Measurements from ENCODE around the gene ELOVL1. TPM values are rescaled to one million over a fixed set of nuclear protein-coding genes. Genes with fewer than 3 reads are reported as not detected.

ELOVL1 gene
- total RNA-seq, 4 donors from 2014 or later, result 48.6 to 66.6 (median 50.8) TPM

DNA sequence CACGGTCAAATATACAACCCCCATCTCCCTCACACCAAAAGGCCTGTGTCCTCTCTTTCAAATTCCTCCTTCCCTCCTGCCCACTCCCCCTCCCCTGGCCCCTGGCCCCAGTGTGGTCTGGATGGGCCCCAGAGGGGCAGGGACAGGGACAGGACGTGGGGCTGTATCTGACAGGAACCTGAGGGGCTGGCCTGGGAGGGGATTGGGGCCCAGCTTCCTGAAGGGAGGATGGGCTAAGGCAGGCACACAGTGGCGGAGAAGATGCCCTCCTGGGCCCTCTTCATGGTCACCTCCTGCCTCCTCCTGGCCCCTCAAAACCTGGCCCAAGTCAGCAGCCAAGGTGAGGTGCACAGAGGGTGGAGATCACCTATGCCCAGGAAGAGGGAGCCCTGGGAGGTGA is 30.2 kb downstream of the ELOVL1 start, which contains the start of gene MPL:
TSS of gene MPL (plus strand) at position 231 of the 400 bp plus-strand sequence. CDS start at position 262, 31 bp downstream.
- H3K36me3 ChIP-seq, result no peaks in the 10 kb centered on the region
- no peak within 1 kb of the TSS for H3K4me3 ChIP-seq
- H3K27ac ChIP-seq, result no peak within 1 kb of the TSS
- 72 to 74% methylated on average over 3 of the region's 3 CpGs for WGBS, 2 donors
- TF ChIP-seq EP300 (IDR thresholded peaks at IDR 0.05), result no peak
- TF ChIP-seq POLR2A (IDR thresholded peaks at IDR 0.05), result no peak
- TF ChIP-seq, protein P1, sequence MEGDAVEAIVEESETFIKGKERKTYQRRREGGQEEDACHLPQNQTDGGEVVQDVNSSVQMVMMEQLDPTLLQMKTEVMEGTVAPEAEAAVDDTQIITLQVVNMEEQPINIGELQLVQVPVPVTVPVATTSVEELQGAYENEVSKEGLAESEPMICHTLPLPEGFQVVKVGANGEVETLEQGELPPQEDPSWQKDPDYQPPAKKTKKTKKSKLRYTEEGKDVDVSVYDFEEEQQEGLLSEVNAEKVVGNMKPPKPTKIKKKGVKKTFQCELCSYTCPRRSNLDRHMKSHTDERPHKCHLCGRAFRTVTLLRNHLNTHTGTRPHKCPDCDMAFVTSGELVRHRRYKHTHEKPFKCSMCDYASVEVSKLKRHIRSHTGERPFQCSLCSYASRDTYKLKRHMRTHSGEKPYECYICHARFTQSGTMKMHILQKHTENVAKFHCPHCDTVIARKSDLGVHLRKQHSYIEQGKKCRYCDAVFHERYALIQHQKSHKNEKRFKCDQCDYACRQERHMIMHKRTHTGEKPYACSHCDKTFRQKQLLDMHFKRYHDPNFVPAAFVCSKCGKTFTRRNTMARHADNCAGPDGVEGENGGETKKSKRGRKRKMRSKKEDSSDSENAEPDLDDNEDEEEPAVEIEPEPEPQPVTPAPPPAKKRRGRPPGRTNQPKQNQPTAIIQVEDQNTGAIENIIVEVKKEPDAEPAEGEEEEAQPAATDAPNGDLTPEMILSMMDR (IDR thresholded peaks at IDR 0.05), result no peak
- H3K27me3 ChIP-seq, result no peaks in the 10 kb centered on the region
- H3K4me1 ChIP-seq, result no peaks in the 10 kb centered on the region
- no peaks in the 10 kb centered on the region for H3K9me3 ChIP-seq
- no peak for DNase-seq (ENCODE audit: low spot score in 2 of 2)

DNA sequence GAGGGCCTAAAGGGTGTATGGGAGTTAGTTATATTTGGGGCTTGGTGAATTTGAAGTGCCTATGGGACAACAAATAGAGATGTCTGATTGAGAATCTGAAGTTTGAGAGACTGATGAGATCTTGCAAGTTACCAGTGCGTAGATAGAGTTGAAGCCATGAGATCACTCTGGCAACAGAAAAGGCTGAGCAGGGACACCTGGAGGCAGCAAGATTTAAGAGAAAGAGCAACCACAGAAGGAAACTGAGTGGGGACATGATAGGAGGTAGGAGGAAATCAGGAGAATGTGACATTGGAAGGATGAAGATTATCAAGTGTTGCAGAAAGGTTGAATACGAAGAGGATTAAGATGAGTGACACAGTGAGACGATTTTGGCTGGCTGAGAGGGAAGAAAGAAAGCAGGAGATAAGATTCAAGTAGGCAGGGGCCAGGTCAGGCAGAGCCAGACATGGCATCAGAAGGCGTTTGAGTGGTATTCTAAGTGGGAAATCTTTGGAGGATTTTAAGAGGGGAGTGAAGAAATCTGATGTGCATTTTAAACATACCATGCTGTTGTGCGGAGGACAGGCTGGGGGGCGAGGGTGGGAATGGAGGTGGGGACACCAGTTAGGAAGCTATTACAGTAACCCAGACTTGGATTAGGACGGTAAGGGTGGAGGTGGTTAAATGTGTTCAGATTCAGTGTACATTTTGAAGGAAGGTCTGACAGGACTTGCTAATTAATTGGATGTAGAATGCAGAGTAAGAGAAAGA is 33.2 kb downstream of the ELOVL1 start:
- DNase-seq (ENCODE audit: low spot score in 2 of 2), result no peak
- Histone ChIP-seq H3K27me3 (no peaks in the 10 kb centered on the region), H3K4me1 (peaks cover 0 to 11% (median 5%) of the 10 kb centered on the region in 4 donors), H3K36me3 (no peaks in the 10 kb centered on the region), H3K9me3 (no peaks in the 10 kb centered on the region), H3K27ac (no peak overlapping the region), H3K4me3 (no peak overlapping the region)
- WGBS, 2 donors, result 79 to 84% methylated on average over 7 of the region's 7 CpGs
- no peak for TF ChIP-seq EP300 (IDR thresholded peaks at IDR 0.05)
- no peak for TF ChIP-seq POLR2A (IDR thresholded peaks at IDR 0.05)
- TF ChIP-seq, protein P1 (IDR thresholded peaks at IDR 0.05), result no peak

DNA sequence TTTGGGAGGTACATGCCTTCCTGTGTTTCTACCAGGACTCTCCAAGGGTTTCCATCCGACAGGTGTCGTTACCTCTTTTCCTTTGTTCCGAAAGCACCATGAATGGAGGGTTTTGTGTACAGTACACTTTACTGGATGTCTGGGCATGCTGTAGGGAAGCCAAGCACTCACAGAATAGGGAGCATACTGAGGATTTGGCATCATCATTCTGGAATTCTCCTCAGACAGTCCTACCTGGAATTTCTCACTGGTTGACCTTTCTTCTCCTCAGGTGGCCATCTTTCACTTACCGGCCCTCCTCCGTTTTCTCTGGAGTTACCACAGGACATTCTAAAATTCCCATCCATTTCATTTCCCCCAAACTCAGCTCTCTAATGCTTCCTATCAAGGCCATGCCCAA is 36.1 kb downstream of the ELOVL1 start:
- Histone ChIP-seq H3K27me3 (no peaks in the 10 kb centered on the region), H3K27ac (no peak overlapping the region), H3K9me3 (peaks cover 0 to 11% (median 0%) of the 10 kb centered on the region in 4 donors), H3K4me1 (peaks cover 0 to 11% (median 6%) of the 10 kb centered on the region in 4 donors), H3K36me3 (no peaks in the 10 kb centered on the region), H3K4me3 (no peak overlapping the region)
- DNase-seq (ENCODE audit: low spot score in 2 of 2), result no peak
- 92 to 94% methylated on average over 5 of the region's 5 CpGs for WGBS, 2 donors
- TF ChIP-seq EP300 (IDR thresholded peaks at IDR 0.05) (no peak), POLR2A (IDR thresholded peaks at IDR 0.05) (no peak)
- TF ChIP-seq, protein P1 (IDR thresholded peaks at IDR 0.05), result no peak

DNA sequence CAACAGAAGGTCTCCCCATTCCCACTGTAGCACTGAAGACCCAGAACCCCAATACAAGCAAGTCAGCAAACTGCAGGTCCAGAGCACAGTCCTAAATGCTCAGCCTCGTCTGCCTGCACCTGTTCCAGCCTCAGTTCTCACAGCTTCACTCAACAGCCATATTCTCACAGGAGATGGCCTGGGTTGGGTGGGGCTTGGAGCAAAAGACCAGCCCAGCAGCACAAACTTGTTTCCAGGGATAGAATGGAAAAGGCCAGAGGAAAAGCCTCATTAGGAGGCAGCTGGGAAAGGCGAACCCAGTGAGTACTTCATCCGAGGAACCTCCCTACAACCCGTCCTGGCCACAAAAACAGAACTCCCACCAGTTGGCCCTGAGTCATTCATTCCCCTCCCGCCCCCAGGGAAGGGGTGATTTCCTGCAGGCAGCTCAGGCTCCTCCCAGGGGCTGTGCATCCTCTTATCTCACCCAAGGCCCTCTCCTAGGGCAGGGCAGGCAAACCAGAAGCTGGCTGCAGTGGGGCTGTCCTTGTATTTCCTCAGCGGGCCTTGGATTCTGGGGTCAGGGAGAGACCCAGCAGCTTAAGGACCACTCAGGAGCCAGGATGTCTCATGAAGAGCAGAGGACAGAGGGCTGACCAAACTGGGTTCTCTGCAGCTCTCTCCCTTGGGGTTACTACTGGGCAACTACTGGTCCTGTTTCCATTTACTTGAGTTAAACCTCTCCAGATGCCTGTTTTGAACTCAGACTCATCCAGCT is 37.6 kb downstream of the ELOVL1 start:
- Histone ChIP-seq H3K36me3 (no peaks in the 10 kb centered on the region), H3K4me1 (peaks cover 0 to 11% (median 6%) of the 10 kb centered on the region in 4 donors), H3K9me3 (peaks cover 0 to 22% (median 0%) of the 10 kb centered on the region in 4 donors), H3K4me3 (no peak overlapping the region), H3K27ac (peak overlapping the region in 2 of 4 donors; percentile 45 to 70), H3K27me3 (no peaks in the 10 kb centered on the region)
- TF ChIP-seq EP300 (IDR thresholded peaks at IDR 0.05) (no peak), POLR2A (IDR thresholded peaks at IDR 0.05) (no peak)
- TF ChIP-seq, protein P1 (IDR thresholded peaks at IDR 0.05), result no peak
- no peak for DNase-seq (ENCODE audit: low spot score in 2 of 2)
- 20 to 25% methylated on average over 6 of the region's 6 CpGs for whole genome bisulfite sequencing, 2 donors

Data from tibial nerve (tissue), 4 donors.